Vagina (tissue), 2 donors: Measurements from ENCODE around the gene IHH.

Source experiments
- POLR2A ChIP-seq, 2 donors: fragments of 450-650 bp; IDR thresholded peaks; one replicate each; pipeline ENCODE4 v1.6.1; 2017; ENCODE audit warnings: antibody characterized with exemption in 2 of 2, mild to moderate bottlenecking in 2 of 2, moderate library complexity in 2 of 2
- TF ChIP-seq, protein P1 (sequence below), 3 experiments: fragments of 450-650 bp in 2 of 3; fragments of 200-600 bp in 1 of 3; sonication (generic) in 1 of 3; IDR thresholded peaks; one replicate each; pipeline ENCODE4 v1.5.1; 2017 to 2019; ENCODE audit warnings: antibody characterized with exemption in 3 of 3, mild to moderate bottlenecking in 2 of 3, moderate library complexity in 2 of 3

DNA sequence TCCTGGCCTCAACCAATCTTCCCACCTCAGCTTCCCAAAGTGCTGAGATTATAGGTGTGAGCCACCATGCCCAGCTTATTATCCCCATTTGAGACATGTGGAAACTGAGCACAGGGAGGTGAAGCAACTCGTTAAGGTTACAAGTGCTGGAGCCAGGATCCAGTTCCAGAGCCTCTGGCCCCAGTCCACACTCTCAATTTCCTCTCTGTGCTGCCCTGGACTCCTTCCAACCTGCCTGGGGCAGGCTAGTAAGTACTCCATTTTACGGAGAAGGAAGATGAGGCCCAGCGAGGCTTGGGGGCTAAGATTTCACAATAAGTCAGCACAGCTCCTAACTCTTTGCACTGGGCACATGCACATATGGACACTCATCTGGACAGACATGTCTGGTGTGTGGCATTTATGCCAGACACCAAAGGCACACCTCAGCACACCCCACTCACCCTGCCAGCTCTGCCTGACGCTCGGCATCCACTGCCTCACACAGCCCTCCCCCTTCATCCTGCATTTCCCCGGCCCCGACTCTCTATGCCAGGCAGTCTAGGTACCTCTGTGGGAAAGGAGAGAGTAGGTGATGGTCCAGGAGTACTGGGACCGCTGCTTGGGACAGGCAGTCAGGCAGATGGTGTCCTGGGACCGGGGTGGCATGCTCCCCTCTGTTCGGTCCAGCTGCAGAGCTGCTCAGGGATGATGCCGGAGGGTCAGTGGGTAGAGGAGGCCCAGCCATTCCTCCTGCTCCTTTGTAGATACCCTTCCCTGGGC, 39.9 kb downstream of the IHH start:
- TF ChIP-seq, protein P1, sequence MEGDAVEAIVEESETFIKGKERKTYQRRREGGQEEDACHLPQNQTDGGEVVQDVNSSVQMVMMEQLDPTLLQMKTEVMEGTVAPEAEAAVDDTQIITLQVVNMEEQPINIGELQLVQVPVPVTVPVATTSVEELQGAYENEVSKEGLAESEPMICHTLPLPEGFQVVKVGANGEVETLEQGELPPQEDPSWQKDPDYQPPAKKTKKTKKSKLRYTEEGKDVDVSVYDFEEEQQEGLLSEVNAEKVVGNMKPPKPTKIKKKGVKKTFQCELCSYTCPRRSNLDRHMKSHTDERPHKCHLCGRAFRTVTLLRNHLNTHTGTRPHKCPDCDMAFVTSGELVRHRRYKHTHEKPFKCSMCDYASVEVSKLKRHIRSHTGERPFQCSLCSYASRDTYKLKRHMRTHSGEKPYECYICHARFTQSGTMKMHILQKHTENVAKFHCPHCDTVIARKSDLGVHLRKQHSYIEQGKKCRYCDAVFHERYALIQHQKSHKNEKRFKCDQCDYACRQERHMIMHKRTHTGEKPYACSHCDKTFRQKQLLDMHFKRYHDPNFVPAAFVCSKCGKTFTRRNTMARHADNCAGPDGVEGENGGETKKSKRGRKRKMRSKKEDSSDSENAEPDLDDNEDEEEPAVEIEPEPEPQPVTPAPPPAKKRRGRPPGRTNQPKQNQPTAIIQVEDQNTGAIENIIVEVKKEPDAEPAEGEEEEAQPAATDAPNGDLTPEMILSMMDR (IDR thresholded peaks at IDR 0.05) = no peak
- TF ChIP-seq POLR2A (IDR thresholded peaks at IDR 0.05) = no peak
